GM04503 (cell line): ENCODE measurements around the gene CENPB.
"Not testable (repeated sequence)": the region's sequence is repeated elsewhere in the genome, so short reads cannot be mapped to it uniquely, and the experiment has no call there.

Source experiments
- DNase-seq: peaks from one replicate; pipeline ENCODE4 v3.0.0-alpha.2; 2012; ENCODE audit warnings: low read depth

CENPB gene

DNA sequence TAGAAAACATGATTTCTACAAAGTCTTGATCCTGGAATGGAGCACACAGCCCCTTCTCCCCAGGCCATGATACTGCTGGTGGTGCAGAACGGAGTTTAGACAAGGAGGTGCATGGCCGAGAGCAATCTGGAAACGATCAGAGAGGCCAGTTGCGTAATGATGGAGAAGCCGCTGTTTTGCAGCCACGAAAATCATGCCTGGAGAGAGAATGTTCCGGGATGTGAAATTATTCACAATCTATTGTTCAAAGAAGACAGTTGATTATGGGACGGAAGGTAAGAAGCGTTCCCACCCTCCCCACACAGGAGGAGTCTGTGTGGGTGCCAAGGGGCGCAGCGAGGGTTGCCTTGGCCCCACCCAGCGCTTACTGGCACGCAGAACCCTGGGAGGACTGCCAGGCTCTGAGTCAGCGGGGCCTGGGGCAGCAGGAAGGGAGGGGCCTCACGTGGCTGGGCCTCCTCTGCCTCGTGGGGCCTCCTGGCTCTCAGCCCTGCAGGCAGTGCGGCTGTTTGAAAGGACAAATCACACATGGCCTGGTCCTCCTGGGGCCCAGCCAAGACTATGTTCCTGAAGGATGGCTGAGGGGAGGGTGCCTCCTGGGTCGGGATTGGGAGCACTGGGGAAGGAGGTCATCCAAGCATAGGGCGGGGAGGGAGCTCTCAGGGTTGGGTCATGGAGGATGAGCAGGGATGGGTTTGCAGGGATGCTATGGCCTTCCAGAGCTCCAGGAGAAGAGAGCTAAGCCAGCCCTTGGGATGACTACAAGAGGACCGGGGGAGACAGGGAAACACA lies 25.1 kb upstream of the CENPB start:
- peak; percentile 95 for DNase-seq

DNA sequence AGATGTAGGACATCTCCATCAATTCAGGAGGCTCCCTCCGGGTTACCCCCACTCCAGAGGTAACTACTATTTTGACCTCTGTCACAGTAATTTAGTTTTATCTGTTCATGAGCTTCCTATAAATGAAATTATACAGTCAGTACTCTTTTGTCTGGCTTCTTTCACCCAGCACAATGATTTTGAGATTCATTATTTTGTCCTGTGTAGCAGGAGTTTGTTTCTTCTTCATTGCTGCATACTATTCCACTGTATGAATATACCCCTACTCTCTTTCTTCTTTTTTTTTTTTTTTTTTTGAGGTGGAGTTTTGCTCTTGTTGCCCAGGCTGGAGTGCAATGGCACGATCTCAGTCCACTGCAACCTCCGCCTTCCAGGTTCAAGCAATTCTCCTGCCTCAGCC lies 22.0 kb upstream of the CENPB start:
- no peak for DNase-seq

- no peak for DNase-seq
Observed at GRCh38 chr20:3804781-3805180, 18.2 kb upstream of the CENPB start.

- no peak for DNase-seq
Observed at GRCh38 chr20:3804254-3804751, 17.8 kb upstream of the CENPB start.

GRCh38 chr20:3803854-3804253 lies 17.3 kb upstream of the CENPB start:
- no peak for DNase-seq

DNA sequence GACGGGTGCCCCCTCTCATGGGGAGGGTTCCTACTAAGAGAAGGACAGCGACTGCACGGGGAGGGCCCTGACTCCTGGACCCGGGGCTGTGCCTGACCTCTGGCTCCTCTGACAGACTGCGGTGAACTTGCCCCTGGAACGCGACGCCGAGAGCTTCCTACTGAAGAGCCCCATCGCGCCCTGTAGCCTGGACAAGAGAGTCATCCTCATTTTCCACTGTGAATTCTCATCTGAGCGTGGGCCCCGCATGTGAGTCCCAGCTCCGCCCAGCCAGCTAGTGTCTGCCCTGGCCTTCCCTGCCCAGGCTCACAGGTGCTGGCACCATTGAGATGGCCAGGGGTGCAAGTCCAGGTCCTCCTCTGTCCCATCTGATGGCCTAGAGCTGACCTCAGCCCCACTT lies 16.7 kb upstream of the CENPB start:
- DNase-seq, result no peak

- no peak for DNase-seq
Observed at GRCh38 chr20:3802524-3803239, 16.1 kb upstream of the CENPB start.

GRCh38 chr20:3801846-3802245 lies 15.3 kb upstream of the CENPB start:
- DNase-seq, result no peak

DNA sequence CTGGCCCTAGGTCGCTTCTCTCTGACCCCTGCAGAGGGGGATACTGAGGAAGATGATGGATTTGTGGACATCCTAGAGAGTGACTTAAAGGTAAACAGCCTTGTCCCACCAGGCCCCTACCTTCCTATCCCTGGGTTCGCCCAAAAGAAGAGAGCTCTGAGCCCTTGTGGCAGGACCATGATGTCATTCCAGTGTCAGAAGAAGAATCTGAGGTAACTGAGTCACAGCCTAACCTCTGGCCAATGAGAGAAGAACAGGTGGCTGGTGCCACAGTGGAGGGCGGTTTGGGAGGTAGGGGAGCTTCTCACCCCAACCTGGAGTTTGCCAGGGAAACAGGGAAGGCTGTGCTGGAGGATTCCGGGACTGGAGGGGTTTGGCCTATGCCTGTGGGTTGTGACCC lies 14.8 kb upstream of the CENPB start:
- no peak for DNase-seq

DNA sequence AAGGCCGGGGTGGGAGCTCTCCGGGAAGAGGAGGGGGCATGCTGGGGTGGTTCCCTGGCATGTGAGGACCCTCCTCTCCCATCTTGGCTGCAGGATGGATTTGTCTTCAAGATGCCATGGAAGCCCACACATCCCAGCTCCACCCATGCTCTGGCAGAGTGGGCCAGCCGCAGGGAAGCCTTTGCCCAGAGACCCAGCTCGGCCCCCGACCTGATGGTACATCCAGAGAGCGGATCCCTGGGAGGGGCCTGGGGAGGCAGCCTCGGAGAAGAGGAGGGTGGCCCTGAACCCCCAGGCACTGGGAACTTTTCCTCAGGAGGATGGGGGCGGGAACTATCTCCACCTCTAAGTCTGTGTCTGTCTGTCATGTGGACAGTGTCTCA lies 14.3 kb upstream of the CENPB start:
- no peak for DNase-seq

DNA sequence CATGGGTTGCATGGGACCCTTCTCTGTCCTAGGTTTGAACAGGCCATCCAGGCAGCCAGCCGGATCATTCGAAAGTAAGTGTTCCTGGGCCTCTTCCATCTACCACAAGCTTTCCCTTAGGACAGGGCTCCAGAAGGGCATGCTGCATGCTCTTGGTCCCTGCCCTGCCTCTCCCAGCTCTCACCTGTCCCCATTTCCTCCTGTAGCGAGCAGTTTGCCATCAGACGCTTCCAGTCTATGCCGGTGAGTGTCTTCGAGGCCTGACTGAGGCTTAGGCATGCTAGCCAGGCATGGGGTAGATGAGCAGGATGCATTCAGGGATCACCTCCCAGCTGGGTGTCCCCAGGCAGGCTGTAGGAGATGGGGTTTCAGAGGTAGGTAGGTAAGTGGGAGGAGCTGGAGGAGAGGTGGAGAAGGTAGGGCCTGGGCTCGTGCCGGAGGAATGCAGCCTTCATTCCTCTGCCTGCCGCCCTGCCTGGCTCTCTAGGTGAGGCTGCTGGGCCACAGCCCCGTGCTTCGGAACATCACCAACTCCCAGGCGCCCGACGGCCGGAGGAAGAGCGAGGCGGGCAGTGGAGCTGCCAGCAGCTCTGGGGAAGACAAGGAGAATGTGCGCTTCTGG lies 13.8 kb upstream of the CENPB start:
- DNase-seq, result no peak

GRCh38 chr20:3798908-3799248 lies 12.3 kb upstream of the CENPB start:
- no peak for DNase-seq

GRCh38 chr20:3798373-3798768 lies 11.8 kb upstream of the CENPB start:
- no peak for DNase-seq

DNA sequence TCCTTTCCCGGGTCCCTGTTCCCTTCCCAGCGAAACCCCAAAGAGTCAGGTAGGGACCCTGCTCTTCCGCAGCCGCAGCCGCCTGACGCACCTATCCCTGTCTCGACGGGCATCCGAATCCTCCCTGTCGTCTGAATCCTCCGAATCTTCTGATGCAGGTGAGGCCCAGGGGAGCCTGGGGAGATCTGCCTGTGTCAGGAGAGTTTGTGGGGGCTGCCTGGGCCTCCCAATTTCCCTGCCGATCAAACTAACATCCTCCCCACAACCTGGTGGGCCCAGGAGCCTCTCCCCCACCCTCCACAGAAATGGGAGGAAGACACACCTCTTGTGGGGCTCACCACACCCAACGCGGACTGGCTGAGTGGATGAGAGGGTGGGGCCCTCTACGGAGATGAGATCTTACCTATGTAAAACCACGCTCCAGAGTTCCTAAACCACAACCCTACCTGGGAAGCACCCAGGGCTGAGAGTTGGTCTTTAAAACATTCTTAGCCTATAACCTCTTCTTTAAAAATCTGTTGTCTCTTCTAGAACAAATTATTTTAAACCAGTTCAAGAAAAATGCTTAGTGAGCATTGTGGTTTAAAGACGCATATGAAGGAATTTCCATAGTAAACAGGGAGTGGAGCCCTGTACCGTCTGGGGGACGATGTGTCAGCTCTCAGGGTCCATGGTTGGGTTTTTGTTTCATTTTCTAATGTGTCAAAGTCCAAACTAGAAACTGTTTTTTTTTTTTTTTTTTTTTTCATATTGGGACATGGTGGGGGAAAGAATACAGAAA lies 11.2 kb upstream of the CENPB start:
- no peak for DNase-seq

GRCh38 chr20:3797226-3797545 lies 10.6 kb upstream of the CENPB start:
- no peak for DNase-seq

- no peak for DNase-seq
Observed at GRCh38 chr20:3796477-3797225, 10.1 kb upstream of the CENPB start.

GRCh38 chr20:3795511-3796468 lies 9.2 kb upstream of the CENPB start, which contains the start of gene CDC25B:
Gene CDC25B, plus strand, starts transcription at chr20:3796310. Its CDS starts 222 bp downstream, at chr20:3796532.
- DNase-seq, result peak; percentile 55

- DNase-seq, result no peak
Observed at GRCh38 chr20:3794701-3795420, 8.3 kb upstream of the CENPB start.

GRCh38 chr20:3794168-3794567 lies 7.6 kb upstream of the CENPB start:
- DNase-seq, result not testable (repeated sequence)

DNA sequence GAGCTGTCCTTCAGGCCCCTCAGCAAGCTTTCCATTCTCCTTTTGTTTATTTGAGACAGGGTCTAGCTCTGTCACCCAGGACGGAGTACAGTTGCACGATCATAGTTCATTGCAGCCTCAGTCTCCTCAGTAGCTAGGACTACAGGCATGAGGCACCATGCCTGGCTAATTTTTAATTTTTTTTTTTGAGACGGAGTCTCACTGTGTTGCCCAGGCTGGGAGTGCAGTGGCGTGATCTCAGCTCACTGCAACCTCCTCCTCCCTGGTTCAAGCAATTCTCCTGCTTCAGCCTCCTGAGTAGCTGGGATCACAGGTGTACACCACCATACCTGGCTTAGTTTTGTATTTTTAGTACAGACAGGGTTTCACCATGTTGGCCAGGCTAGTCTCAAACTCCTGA lies 2.7 kb upstream of the CENPB start:
- DNase-seq, result not testable (repeated sequence)
